Suprapubic skin (tissue), 4 donors: Measurements from ENCODE around the gene CDC42SE1.

Experiments
- EP300 ChIP-seq: sonication (generic); formaldehyde crosslinking; IDR thresholded peaks from one replicate; pipeline ENCODE4 v1.6.1; 2017; ENCODE audit warnings: antibody characterized with exemption
- POLR2A ChIP-seq, 2 donors: fragments of 450-650 bp; IDR thresholded peaks; one replicate each; pipeline ENCODE4 v1.6.1; 2017; ENCODE audit warnings: antibody characterized with exemption in 2 of 2, mild to moderate bottlenecking in 2 of 2, moderate library complexity in 2 of 2
- POLR2AphosphoS5 ChIP-seq, 3 donors: sonication (generic); formaldehyde crosslinking; IDR thresholded peaks; one replicate each; pipeline ENCODE4 v1.6.1; 2017; ENCODE audit warnings: antibody characterized with exemption in 3 of 3
- TF ChIP-seq, protein P1 (sequence below), 2 donors: fragments of 200-600 bp in 1 of 2; fragments of 450-650 bp in 1 of 2; sonication (generic) in 1 of 2; IDR thresholded peaks; one replicate each; pipeline ENCODE4 v1.5.1; 2016 to 2019; ENCODE audit warnings: antibody characterized with exemption in 2 of 2, mild to moderate bottlenecking in 1 of 2, moderate library complexity in 1 of 2

GRCh38 chr1:151036356-151036755 lies 23.1 kb downstream of the CDC42SE1 start, which contains the start of gene BNIPL:
- TF ChIP-seq POLR2A (IDR thresholded peaks at IDR 0.05) (no peak), EP300 (no peak), POLR2AphosphoS5 (IDR thresholded peaks at IDR 0.05) (no peak)
- TF ChIP-seq, protein P1, sequence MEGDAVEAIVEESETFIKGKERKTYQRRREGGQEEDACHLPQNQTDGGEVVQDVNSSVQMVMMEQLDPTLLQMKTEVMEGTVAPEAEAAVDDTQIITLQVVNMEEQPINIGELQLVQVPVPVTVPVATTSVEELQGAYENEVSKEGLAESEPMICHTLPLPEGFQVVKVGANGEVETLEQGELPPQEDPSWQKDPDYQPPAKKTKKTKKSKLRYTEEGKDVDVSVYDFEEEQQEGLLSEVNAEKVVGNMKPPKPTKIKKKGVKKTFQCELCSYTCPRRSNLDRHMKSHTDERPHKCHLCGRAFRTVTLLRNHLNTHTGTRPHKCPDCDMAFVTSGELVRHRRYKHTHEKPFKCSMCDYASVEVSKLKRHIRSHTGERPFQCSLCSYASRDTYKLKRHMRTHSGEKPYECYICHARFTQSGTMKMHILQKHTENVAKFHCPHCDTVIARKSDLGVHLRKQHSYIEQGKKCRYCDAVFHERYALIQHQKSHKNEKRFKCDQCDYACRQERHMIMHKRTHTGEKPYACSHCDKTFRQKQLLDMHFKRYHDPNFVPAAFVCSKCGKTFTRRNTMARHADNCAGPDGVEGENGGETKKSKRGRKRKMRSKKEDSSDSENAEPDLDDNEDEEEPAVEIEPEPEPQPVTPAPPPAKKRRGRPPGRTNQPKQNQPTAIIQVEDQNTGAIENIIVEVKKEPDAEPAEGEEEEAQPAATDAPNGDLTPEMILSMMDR (IDR thresholded peaks at IDR 0.05), result no peak
